Ovary (tissue), 9 donors: Measurements from ENCODE around the gene RPL19. TPM values are rescaled to one million over a fixed set of nuclear protein-coding genes. Genes with fewer than 3 reads are reported as not detected.

Experiments
- DNase-seq, 5 donors: peaks; one replicate each; pipeline ENCODE4 v3.0.0-alpha.2; 2019 to 2020
- H3K27ac ChIP-seq, 2 donors: fragments of 200-600 bp; one replicate each; pipeline versions ENCODE4 v1.5.1 to v1.8.0; 2019 to 2022
- H3K27me3 ChIP-seq: fragments of 200-600 bp; one replicate; pipeline ENCODE4 v1.8.0; 2022
- H3K36me3 ChIP-seq: fragments of 200-600 bp; sonication (generic); one replicate; pipeline ENCODE4 v1.5.1; 2019
- H3K4me1 ChIP-seq: one replicate; pipeline ENCODE4 v1.8.1; 2013; ENCODE audit warnings: mild to moderate bottlenecking, moderate library complexity; ENCODE audit not compliant: insufficient read depth
- H3K4me3 ChIP-seq: fragments of 200-600 bp; sonication (generic); one replicate; pipeline ENCODE4 v1.5.1; 2017
- H3K9me3 ChIP-seq, 2 donors: fragments of 200-600 bp in 1 of 2; sonication (generic) in 1 of 2; one replicate each; pipeline versions ENCODE4 v1.5.1 to v1.8.1; 2013 to 2019; ENCODE audit warnings: mild to moderate bottlenecking in 1 of 2, moderate library complexity in 1 of 2
- EP300 ChIP-seq: sonication (generic); formaldehyde crosslinking; IDR thresholded peaks from one replicate; pipeline ENCODE4 v1.6.1; 2017; ENCODE audit warnings: antibody characterized with exemption
- POLR2A ChIP-seq: fragments of 450-650 bp; IDR thresholded peaks from one replicate; pipeline ENCODE4 v1.6.1; 2017; ENCODE audit warnings: antibody characterized with exemption, mild to moderate bottlenecking, moderate library complexity
- WGBS, 3 donors: extraction: QIAGEN DNeasy Blood & Tissue Kit in 1 of 3; methylation state at CpG; one replicate each; pipeline versions ENCODE4 v1.1.5 to v1.1.7; 2013 to 2017; 5-methylcytosine and 5-hydroxymethylcytosine counted together
- intact Hi-C, 4 donors: fragments of 100-400 bp; cut with DNase I; formaldehyde crosslinking; loops; one replicate each; pipeline versions ENCODE4 v1.11.0 to v1.15.1; 2022 to 2023
- polyA plus RNA-seq, 2 donors: library from polyadenylated mRNA; stranded (reverse); fragments of 200-250 nt in 1 of 2; fragments of 350-450 nt in 1 of 2; fragmentation: Illumina TruSeq in 1 of 2; extraction: RNeasy Lipid Tissue Mini Kit (QIAGEN cat#74804) in 1 of 2; gene quantifications; one replicate each; pipeline ENCODE4 v1.2.3, GENCODE V29; 2013 to 2014
- total RNA-seq, 7 donors: library from RNA; depleted of rRNA in 2 of 7; stranded (reverse); fragments of >200 nt in 2 of 7; fragmentation: NEBNext Ultra II Directional in 3 of 7; extraction: Animal tissue kit (Norgen Biotek cat#: 25700) in 3 of 7; gene quantifications; one replicate each; pipeline versions ENCODE4 v1.1.0 to v1.2.4, GENCODE V29; 2016 to 2023
- TF ChIP-seq, protein P1 (sequence below), 3 donors: fragments of 450-650 bp in 2 of 3; fragments of 200-600 bp in 1 of 3; IDR thresholded peaks; one replicate each; pipeline versions ENCODE4 v1.5.1 to v1.8.0; 2016 to 2022; ENCODE audit warnings: antibody characterized with exemption in 3 of 3, mild to moderate bottlenecking in 1 of 3
- donor health status: DM: no; HTN: no; CAD: no; lungs with moderate emphysema.
- donor health status: DM: no; HTN: no; CAD: no.
- donor health status: Bipolar disorder and iron deficiency.
- donor health status: DM: yes; HTN: yes; CAD: no.
- donor health status: DM: no; HTN: no; CAD: no.
- donor health status: DM: yes; HTN: yes; CAD: no.

Gene RPL19
- total and polyA plus RNA-seq, 9 donors, result 2,272 to 5,697 (median 3,184) TPM

DNA sequence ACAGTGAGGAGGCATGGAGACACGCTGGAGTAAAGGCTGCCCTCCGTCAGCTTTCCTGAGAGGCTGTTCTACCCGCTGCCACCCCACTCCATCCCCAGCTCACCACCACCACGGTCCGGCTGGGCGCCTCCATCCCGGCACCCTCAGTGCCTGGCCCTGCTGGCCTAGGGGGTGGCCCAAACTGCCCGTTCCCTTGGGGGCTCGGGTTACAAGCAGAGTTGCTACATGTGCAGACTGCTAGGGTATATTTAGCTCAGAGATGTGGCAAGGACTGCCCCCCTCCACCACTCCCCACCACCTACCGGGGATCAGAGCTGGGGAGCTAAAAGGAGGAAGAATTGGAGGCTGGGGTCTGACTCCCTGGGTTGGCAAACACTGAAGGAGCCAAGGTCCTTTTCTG is 6.7 kb upstream of the RPL19 start:
- intact Hi-C loops, result loop anchor here in 1 of 4 donors (10.0 kb wide), 1 partner anchor 51 kb away; no protein-coding TSS in a partner anchor
- H3K4me3 ChIP-seq, result no peak overlapping the region
- no peaks in the 10 kb centered on the region for H3K27me3 ChIP-seq
- no peaks in the 10 kb centered on the region for H3K36me3 ChIP-seq
- no peak for TF ChIP-seq EP300
- no peak for TF ChIP-seq POLR2A
- TF ChIP-seq, protein P1, sequence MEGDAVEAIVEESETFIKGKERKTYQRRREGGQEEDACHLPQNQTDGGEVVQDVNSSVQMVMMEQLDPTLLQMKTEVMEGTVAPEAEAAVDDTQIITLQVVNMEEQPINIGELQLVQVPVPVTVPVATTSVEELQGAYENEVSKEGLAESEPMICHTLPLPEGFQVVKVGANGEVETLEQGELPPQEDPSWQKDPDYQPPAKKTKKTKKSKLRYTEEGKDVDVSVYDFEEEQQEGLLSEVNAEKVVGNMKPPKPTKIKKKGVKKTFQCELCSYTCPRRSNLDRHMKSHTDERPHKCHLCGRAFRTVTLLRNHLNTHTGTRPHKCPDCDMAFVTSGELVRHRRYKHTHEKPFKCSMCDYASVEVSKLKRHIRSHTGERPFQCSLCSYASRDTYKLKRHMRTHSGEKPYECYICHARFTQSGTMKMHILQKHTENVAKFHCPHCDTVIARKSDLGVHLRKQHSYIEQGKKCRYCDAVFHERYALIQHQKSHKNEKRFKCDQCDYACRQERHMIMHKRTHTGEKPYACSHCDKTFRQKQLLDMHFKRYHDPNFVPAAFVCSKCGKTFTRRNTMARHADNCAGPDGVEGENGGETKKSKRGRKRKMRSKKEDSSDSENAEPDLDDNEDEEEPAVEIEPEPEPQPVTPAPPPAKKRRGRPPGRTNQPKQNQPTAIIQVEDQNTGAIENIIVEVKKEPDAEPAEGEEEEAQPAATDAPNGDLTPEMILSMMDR (IDR thresholded peaks at IDR 0.05), result no peak
- no peak for DNase-seq
- H3K27ac ChIP-seq, result no peak overlapping the region
- H3K4me1 ChIP-seq, result peaks cover 6% of the 10 kb centered on the region
- H3K9me3 ChIP-seq, result no peaks in the 10 kb centered on the region
- 81 to 83% (median 82%) methylated on average over 10 of the region's 10 CpGs for whole genome bisulfite sequencing, 3 donors

DNA sequence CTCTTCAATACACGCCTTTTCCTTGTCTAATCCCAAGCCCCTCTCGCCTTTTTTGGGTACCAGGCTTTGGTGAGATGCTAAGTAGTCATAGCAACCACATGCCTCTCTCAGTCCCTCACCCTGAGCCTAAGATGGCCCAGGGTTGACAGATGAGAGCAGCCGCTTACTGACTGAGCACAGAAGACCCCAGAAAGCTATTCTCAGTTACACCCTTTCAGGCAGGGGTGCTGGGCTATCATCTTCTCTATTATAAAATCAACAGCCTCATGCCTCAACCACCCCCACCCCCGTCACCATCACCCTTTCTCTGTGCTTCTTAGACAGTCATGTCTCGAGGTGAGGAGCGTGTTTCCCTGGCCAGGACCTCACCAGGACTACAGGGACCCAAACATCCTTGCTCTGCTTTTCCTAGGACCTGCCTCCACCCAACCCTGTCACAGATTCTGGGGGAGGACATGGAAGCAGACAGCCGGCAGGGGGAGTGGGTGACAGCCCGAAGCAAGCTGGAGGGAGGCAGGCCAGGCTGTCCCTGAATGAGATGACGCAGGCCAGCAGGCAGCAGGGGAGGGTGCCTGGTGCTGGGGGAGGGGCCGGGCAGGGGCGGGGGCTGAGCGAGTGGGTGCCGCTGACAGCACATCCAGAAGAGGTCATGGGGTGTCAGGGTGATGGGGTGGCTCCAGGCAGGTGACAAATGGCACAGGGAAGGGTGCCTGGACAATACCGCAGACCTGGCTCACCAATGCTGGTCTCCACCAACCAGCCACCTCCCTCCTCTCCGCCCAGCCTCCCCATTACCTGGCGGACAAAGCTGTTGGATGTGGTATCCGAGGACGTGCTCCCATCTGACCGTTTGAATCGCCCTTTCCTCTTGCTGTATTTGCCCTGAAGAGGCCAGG is 5.7 kb upstream of the RPL19 start:
- TF ChIP-seq POLR2A (no peak), EP300 (no peak)
- TF ChIP-seq, protein P1 (IDR thresholded peaks at IDR 0.05), result no peak
- Histone ChIP-seq H3K27me3 (no peaks in the 10 kb centered on the region), H3K4me3 (no peak overlapping the region), H3K4me1 (peaks cover 6% of the 10 kb centered on the region), H3K9me3 (no peaks in the 10 kb centered on the region), H3K27ac (no peak overlapping the region), H3K36me3 (no peaks in the 10 kb centered on the region)
- intact Hi-C loops, result loop anchor here in 1 of 4 donors (10.0 kb wide), 1 partner anchor 50 kb away; no protein-coding TSS in a partner anchor
- peak in 1 of 5 donors; percentile 42 for DNase-seq
- WGBS, 3 donors, result 60 to 67% (median 64%) methylated on average over 20 of the region's 20 CpGs

DNA sequence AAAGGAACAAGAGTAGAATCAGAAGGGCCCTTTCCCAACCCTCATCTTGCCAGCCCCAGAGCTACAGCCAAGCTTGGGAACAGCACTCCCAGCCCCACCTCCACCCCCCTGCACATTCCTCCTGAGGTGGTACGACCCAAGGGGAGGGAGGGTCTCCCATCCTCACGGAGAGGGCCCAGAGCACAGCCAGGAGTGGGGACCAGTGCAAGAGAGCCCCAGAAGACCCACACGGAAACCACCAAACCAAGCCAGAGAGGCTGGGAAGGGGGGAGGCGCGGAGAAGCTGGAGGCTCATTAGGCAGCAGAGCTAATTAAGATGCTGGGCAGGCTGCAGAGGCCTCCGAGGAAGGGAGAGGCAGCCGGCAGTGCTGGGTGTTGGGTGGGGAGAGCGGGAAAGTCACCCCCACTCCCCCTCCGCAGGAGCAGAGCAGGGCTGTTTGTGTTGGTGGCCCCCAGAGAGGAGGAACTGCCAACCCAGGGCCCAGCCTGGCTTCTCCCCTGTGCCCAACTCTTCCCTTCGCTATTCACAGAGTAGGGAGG is 5.0 kb upstream of the RPL19 start:
- peaks cover 6% of the 10 kb centered on the region for H3K4me1 ChIP-seq
- intact Hi-C loops, result loop anchor here in 1 of 4 donors (10.0 kb wide), 1 partner anchor 50 kb away; no protein-coding TSS in a partner anchor
- H3K4me3 ChIP-seq, result no peak overlapping the region
- H3K9me3 ChIP-seq, result no peaks in the 10 kb centered on the region
- DNase-seq, result no peak
- H3K36me3 ChIP-seq, result no peaks in the 10 kb centered on the region
- H3K27me3 ChIP-seq, result no peaks in the 10 kb centered on the region
- no peak overlapping the region for H3K27ac ChIP-seq
- 64 to 70% (median 70%) methylated on average over 10 of the region's 10 CpGs for WGBS, 3 donors
- TF ChIP-seq, protein P1 (IDR thresholded peaks at IDR 0.05), result no peak
- TF ChIP-seq EP300 (no peak), POLR2A (no peak)

DNA sequence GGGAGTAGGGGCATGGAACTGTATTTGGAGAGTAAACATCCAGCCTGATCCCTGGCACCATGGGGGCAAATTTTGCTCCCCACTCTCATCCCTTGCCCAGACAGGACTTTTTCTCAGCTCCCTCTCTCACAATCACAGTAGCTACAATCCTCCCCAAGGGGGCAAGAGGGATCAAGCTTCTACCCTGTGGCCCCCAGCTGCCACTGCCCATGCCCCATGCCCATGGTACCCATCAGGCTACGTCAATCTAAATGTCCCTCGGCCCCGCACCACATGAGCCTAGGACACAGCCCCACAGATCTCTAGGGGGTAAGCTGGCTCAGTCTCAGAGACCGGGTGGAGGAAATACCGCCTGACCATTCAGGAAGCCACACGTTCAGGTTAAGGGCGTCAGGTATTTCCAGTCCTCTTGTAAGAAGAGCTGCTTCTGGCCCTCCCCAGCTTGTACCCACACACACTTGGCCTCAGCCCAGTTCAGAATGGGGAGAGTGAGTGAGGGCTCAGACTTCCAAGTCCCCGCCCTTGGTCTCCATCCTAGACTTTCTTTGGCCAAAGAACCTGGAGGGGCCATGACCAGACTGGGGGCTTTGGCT is 4.4 kb upstream of the RPL19 start:
- intact Hi-C loops, result loop anchor here in 1 of 4 donors (10.0 kb wide), 1 partner anchor 49 kb away; no protein-coding TSS in a partner anchor
- no peak for DNase-seq
- no peaks in the 10 kb centered on the region for H3K27me3 ChIP-seq
- H3K4me1 ChIP-seq, result peaks cover 6% of the 10 kb centered on the region
- H3K4me3 ChIP-seq, result no peak overlapping the region
- no peaks in the 10 kb centered on the region for H3K9me3 ChIP-seq
- TF ChIP-seq EP300 (no peak), POLR2A (no peak)
- TF ChIP-seq, protein P1 (IDR thresholded peaks at IDR 0.05), result no peak
- H3K36me3 ChIP-seq, result no peaks in the 10 kb centered on the region
- H3K27ac ChIP-seq, result no peak overlapping the region
- WGBS, 3 donors, result 68 to 84% (median 78%) methylated on average over 8 of the region's 8 CpGs
